SKM-1 (cell line): ENCODE data around the gene ADIPOR1.
A peak's percentile ranks its signal among the peaks of the same experiment; 100 is the strongest.
"Not testable (repeated sequence)": the region's sequence is repeated elsewhere in the genome, so short reads cannot be mapped to it uniquely, and the experiment has no call there.

ENCODE experiments used
- DNase-seq: peaks from one replicate; lab custom pipeline; 2025; ENCODE audit not compliant: unreplicated experiment; lab: John Stamatoyannopoulos, UW

The ADIPOR1 gene

DNA sequence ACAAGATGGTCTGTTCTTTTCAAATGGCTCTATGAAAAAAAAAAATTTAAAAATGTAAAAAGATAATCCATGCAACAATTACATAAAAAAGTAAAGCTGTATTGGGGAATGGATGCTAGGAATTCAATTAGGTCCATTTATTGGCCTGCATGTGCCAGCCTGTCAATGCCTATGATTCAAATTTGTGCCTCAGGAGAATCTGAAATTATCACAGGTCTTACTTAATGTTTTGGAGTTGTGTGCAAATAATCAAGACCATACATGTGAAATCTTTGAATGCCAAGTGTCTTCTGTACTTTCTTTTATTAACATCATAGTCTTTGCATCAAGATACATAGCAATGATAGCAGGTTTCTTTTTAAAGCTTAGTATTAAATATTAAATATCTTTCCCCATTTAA lies 17.6 kb downstream of the ADIPOR1 start:
- no peak for DNase-seq

DNA sequence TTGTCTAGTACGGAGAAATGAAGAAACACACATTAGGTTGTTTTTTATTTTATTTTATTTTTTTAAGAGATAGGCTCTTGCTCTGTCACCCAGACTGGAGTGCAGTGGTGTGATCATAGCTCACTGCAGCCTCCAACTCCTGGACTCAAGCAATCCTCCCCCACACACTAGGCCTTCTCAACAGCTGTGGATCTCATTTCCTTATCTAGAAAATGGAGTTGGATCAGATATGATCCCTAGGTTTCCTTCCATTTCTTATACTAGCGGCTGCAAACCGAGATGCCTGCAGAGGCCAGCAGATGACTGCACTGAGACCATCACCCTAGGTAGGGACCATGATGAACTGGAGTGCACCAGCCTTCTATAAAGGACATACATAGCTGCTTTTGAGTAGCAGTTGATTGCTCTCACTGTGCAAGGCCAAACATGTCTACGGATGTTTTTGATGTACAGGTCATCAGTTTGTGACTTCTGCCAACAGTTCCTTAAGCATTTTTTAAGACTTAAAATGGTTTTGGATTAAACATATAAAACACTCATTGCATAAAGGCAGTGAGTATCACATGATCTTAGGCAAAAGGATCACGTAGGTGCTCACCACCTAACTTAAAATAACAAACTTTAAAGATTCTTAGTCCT lies 19.7 kb downstream of the ADIPOR1 start:
- DNase-seq = no peak

DNA sequence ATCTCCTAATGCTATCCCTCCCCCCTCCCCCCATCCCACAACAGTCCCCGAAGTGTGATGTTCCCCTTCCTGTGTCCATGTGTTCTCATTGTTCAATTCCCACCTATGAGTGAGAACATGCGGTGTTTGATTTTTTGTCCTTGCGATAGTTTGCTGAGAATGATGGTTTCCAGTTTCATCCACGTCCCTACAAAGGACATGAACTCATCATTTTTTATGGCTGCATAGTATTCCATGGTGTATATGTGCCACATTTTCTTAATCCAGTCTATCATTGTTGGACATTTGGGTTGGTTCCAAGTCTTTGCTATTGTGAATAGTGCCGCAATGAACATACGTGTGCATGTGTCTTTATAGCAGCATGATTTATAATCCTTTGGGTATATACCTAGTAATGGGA lies 21.7 kb downstream of the ADIPOR1 start:
- DNase-seq = not testable (repeated sequence)

DNA sequence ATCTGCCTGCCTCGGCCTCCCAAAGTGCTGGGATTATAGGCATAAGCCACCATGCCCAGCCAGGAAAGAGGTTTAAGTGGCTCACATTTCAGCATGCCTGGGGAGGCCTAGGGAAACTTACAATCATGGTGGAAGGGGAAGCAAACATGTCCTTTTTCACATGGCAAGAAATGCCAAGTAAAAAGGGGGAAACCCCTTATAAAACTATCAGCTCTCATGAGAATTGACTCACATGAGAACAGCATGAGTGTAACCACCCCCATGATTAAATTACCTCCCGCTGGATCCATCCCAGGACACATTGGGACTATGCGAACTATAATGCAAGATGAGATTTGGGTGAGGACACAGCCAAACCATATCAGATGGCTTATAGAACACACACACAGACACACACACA lies 22.3 kb downstream of the ADIPOR1 start:
- DNase-seq = no peak

DNA sequence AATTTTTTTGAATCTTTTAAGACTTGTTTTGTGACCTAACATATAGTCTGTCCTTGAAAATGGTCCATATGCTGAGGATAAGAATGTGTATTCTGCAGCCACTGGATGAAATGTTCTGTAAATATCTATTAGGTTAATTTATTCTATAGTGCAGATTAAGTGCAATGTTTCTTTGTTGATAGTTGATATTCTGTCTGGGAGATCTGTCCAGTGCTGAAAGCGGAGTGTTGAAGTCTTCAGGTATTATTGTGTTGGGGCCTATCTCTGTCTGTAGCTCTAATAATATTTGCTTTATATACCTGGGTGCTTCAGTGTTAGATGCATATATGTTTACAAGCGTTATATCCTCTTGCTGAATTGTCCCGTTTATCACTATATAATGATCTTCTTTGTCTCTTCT lies 23.4 kb downstream of the ADIPOR1 start:
- no peak for DNase-seq

DNA sequence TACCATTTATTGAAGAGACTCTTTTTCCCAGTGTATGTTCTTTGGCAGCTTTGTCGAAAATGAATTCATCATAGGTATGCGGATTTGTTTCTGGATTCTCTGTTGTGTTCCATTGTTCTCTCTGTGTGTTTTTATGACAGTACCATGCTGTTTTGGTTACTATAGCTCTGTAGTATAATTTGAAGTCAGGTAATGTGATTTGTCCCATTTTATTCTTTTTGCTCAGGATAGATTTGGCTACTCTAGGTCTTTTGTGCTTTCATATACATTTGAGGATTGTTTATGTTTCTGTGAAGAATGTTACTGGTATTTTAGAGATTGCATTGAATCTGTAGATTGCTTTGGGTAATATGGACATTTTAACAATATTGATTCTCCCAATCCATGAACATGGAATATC lies 25.6 kb downstream of the ADIPOR1 start:
- DNase-seq = no peak

DNA sequence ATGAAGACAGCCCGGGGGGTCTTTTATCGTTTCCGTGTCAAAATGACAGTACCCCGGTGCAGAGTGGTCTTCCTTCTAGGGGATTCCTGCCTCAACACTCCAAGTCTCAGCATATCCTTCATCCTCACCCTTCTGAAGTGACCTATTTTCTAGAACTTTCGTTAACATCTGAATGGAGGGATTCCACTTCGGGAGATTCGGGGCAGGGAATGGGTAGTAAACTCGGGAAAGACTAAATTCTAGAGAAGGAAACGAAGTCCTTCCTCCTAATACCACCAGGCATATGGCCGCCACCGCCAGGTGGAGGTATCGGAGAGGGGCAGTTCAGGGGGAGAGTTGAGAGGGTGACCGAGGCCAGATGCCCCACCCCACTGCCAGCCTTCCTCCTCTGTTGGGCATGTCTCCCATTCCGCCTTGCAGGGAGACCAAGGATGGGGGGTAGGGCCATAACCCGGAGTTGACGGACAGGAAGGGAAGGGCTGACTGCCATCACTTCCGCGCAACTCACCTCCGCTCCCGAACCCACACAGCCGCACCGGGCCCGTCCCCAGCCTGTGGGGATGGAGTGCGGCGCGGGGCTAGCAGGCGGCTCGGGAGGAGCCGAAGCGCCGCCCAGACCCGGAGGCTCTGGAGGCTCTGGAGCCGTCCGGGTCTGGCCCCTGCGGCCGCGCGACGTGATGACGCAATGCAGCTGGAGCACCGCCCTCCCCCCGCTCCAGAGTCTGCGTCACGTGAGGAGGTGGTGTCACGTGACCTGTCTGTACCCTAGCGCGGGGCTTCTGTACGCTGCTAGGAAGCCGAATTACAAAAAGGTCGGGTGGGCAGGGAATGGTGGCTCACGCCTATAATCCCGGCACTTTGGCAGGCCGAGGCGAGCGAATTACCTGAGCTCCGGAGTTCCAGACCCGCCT lies 31.3 kb downstream of the ADIPOR1 start, which contains the start of gene KLHL12:
Gene KLHL12, minus strand, starts transcription at position 654 of the 911 bp plus-strand sequence. CDS start 2,072 bp downstream, outside the sequence.
- peak; percentile 99 for DNase-seq

DNA sequence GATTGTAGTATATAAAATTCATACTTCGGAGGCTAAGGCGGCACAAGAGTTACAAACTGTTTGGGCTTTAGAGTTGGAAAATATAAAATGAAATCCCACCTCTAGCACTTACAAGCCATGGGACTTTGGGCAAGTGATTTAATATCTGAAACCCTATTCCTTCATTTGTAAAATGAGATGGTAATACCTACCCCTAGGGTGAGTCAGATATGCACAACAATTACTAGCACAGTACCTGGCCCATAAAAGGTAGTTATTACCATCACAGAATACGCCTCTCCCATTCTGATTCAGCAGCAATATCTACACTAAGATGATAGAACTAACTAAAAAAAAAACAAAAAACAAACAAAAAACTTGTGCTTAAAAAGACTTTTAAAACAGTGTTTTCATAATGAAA lies 34.6 kb downstream of the ADIPOR1 start:
- no peak for DNase-seq

DNA sequence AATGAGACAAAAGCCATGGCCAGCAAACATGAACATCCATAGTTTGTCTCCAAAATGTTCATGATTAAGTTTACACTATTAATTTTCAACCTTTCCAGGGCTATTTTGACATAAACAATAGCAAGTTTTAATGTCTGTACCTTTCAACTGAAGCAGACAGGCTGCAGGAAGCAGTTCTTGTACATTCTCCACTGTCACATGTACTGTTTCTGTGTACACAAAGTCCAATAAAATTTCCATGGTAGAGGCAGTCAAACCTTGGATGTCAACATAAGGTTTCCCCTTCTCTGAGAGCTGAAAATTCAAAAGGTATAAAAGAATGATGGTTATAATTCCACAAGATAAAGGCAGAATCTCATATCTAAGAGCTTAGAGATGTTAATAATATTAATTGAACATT lies 38.5 kb downstream of the ADIPOR1 start:
- DNase-seq = no peak

DNA sequence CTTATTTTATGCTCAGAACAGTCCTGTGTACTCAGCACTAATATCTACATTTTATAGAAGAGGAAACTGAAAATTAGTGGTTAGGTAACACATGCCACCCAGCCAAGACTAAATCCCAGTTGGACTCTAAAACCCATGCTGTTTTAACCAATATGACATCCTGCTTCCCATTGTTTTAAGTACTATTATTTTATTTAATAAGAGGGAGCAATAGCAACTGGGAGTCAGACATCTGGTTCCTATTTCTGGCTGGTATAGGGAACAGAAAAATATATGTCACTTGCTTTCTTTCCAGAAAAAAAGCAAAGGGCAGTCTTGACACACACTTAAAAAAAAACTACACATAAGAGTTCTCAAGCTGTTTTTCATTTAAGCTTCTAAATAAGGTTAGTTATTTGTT lies 43.0 kb downstream of the ADIPOR1 start:
- no peak for DNase-seq

DNA sequence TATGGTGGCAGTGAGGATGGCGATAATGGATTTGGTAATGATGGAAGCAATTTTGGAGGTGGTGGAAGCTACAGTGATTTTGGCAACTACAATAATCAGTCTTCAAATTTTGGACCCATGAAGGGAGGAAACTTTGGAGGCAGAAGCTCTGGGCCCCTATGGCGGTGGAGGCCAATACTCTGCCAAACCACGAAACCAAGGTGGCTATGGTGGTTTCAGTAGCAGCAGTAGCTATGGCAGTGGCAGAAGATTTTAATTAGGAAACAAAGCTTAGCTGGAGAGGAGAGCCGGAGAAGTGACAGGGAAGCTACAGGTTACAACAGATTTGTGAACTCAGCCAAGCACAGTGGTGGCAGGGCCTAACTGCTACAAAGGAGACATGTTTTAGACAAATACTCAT lies 45.6 kb downstream of the ADIPOR1 start:
- DNase-seq = not testable (repeated sequence)

DNA sequence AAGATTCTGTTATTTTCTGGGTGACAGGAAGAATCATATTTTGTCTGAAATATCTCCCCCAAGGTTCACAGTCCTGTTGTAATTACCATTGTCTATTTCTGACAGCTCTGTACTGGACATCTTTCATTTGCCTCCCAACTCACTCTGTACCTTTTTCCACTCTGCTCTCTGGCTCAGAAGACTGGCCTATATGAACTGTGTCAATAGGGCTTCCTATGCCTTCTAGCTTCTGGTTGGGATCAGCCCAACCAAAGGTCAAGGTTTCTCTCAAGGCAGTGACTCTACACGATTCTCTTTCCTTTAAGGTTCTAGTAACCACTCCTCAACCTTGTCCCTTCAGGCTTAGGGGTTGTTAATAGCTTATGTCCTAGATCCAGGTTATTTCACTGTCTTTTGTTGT lies 48.6 kb downstream of the ADIPOR1 start:
- DNase-seq = no peak

DNA sequence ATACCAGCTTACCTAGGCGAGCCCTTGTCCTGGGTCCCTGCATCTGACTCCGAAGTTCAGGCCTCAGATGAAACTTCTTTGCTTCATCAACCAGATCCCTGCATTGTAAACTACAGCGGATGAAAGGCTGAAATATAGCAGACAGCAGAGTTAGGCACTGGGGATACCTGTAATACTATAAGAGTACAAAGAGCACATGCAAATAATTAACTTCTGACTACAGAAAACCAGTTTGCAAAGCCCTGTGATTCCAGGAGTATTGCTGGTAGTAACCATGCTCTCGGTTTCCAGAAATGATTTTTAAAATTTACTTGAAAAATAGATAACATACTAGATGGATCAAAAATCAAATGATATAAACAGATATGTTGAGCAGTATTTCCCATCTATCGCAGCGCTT lies 49.1 kb downstream of the ADIPOR1 start:
- no peak for DNase-seq

DNA sequence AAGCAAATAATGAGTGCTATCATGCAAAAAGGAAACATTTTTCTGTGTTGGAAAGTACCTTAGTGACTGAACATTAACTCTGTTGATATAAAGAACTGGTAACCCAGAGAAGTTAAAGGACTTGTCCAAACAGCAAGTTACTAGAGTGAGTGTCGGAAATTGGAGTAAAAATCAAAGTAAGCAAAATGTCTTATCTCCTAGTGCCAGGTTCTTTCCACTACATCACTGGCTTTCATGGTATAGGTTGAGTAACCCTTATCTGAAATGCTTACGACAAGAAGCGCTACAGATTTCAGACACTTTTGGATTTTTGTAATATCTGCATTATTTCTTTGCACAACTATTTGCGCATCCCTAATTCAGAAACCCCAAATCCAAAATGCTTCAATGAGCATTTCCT lies 52.8 kb downstream of the ADIPOR1 start:
- no peak for DNase-seq

DNA sequence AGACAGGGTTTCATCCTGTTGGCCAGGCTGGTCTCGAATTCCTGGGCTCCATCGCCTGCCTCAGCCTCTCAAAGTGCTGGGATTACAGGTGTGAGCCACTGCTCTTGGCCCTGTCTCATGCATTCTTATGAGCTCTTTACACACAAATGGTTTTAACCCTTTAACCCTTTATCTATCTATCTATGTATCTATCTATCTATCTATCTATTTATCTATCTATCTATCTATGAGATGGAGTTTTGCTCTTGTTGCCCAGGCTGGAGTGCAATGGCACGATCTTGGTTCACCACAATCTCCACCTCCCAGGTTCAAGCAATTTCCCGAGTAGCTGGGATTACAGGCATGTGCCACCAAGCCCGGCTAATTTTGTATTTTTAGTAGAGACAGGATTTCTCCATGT lies 54.3 kb downstream of the ADIPOR1 start:
- not testable (repeated sequence) for DNase-seq

DNA sequence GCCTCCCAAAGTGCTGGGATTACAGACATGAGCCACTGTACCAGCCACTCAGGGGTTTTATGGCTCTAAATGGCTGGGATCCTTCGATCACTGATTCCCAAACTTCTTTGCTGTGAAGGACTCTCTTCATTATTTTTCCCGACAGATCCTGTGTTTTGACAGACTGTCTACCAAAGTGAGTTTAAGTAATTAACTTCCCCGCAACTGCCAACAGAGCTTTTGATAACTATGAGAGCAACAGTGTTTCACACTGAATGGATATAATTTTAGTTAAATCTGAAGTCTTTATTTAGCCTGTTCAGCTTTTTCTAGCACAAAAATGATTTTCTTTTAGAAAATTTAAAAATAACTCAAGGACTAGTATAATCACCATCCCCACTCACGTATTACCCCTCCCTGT lies 56.6 kb downstream of the ADIPOR1 start:
- no peak for DNase-seq

DNA sequence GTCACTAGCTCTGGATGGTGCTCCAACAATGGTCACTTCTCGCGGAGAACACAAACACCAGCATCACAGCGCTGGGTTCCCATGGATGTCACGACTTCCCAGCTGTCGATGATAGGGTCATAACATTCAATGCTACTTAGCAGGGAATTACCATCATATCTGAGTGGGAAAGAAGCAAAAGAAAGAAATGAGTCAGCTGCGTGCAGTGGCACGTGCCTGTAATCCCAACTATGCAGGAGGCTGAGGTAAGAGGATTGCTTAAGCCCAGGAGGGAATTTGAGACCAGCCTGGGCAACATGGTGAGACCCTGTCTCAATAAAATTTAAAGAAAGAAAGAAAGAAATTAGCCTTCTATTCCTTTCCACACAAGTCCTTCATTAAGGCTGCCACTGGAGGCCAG lies 65.6 kb downstream of the ADIPOR1 start:
- no peak for DNase-seq
